C4-2B (cell line): ENCODE measurements around the gene ENPP3.

Source experiments
- H3K27ac ChIP-seq: fragments of 450-650 bp; 2 replicates; pipeline ENCODE4 v1.5.1; 2017
- CTCF ChIP-seq: fragments of 450-650 bp; conservative IDR thresholded peaks from 2 replicates; pipeline ENCODE4 v1.5.1; 2017; ENCODE audit warnings: mild to moderate bottlenecking
- ZFX ChIP-seq: fragments of 450-650 bp; IDR thresholded peaks from 2 replicates; pipeline ENCODE4 v1.6.1; 2017

ENPP3 gene

GRCh38 chr6:131682442-131682841 is 45.3 kb downstream of the ENPP3 start:
- no peak for TF ChIP-seq ZFX
- no peak for TF ChIP-seq CTCF
- H3K27ac ChIP-seq, result peak overlapping the region; percentile 70; the same call in 1 of the 2 replicates

DNA sequence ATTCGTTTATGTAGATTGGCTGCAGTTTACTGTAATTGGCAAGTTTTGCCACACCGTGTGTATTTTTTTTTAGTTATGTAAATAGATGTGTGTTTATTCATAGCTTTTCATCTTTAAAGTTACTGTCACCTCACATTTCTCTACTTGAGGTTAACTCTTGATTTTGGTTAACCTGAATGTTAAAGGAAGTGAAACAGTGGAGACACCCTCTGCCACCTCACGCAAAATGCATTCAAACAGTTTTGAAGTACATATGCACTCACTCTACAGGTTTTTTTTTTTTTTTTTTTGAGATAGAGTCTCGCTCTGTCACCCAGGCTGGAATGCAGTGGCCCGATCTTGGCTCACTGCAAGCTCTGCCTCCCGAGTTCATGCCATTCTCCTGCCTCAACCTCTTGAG is 46.4 kb downstream of the ENPP3 start:
- peak overlapping the region; percentile 59 for H3K27ac ChIP-seq
- TF ChIP-seq ZFX (no peak), CTCF (no peak)

DNA sequence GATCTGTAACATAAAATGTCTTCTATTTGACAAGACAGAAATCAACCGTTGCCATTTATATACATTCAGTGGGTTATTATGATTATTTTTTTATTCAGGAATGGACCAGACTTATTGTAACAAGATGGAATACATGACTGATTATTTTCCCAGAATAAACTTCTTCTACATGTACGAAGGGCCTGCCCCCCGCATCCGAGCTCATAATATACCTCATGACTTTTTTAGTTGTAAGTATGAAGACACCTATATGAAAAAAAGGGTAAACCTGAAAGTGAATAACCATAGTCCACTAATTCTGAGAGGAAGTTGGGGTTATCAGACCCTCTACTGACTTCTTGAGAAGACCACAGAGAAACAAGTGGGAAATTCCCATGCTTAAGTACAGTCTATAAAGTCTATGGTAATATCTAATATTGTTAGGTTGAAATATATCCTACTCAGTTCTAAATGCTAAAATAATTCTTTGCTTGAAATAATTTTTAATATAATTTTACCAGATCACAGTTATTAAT is 48.2 kb downstream of the ENPP3 start:
- H3K27ac ChIP-seq, result no peak overlapping the region
- TF ChIP-seq CTCF (no peak), ZFX (no peak)

- no peak for TF ChIP-seq CTCF
- no peak for TF ChIP-seq ZFX
- no peak overlapping the region for H3K27ac ChIP-seq
Measured at GRCh38 chr6:131687022-131687421, 49.9 kb downstream of the ENPP3 start.

DNA sequence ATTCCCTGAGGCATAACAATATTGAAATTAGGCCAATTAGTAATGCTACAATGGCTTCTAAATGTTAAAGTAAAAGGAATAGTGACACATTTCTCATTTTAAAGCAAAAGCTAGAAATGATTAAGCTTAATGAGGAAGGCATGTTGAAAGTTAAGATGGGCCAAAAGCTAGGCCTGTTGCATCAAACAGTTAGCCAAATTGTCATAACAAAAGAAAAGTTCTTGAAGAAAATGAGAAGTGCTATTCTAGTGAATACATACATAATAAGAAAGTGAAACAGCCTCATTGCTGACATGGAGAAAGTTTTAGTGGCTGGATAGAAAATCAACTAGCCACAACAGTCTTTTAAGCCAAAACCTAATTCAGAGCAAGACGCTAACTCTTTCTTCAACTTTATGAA is 51.2 kb downstream of the ENPP3 start:
- H3K27ac ChIP-seq, result no peak overlapping the region
- TF ChIP-seq ZFX (no peak), CTCF (no peak)

DNA sequence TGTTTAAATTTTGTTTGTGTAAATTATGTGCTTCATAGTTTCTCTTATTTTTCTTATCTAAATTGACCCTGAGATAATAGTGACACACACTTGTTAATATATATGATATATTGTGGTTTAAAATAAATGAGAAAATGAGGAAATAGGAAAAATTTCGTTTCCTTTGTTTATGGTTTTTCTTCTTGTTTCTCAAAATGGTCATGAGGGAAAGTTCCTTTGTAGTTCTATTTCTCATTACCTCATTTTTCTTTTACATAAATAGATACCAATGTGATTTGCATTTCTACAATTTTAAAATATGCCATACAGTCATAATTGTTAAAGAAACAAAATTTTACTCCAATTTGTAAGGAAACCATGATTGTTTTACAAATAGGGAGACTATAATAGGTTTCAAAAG is 54.9 kb downstream of the ENPP3 start:
- H3K27ac ChIP-seq, result no peak overlapping the region
- TF ChIP-seq ZFX (no peak), CTCF (no peak)

DNA sequence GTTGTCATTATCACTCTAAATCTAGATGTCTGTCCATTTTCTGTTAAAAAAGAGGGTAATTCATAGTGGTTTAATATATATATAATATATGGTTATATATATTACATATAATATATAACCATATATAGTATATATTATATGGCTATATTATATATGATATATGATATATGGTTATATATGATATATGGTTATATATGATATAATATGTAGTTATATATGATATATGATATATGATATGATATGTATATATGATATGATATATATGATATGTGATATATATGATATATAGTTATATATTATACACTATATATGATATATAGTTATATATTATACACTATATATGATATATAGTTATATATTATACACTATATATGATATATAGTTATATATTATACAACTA is 55.5 kb downstream of the ENPP3 start:
- no peak overlapping the region for H3K27ac ChIP-seq
- no peak for TF ChIP-seq CTCF
- TF ChIP-seq ZFX, result no peak
